SK-N-DZ (cell line): ENCODE results near the gene CDK14.
A peak's percentile ranks its signal among the peaks of the same experiment; 100 is the strongest.

Experiments used
- DNase-seq: peaks from one replicate; pipeline ENCODE4 v3.0.0-alpha.2; 2015; ENCODE audit warnings: low spot score

CDK14 gene

GRCh38 chr7:90596671-90597562, 796 bp downstream of the CDK14 start:
- peak; percentile 45 for DNase-seq

DNA sequence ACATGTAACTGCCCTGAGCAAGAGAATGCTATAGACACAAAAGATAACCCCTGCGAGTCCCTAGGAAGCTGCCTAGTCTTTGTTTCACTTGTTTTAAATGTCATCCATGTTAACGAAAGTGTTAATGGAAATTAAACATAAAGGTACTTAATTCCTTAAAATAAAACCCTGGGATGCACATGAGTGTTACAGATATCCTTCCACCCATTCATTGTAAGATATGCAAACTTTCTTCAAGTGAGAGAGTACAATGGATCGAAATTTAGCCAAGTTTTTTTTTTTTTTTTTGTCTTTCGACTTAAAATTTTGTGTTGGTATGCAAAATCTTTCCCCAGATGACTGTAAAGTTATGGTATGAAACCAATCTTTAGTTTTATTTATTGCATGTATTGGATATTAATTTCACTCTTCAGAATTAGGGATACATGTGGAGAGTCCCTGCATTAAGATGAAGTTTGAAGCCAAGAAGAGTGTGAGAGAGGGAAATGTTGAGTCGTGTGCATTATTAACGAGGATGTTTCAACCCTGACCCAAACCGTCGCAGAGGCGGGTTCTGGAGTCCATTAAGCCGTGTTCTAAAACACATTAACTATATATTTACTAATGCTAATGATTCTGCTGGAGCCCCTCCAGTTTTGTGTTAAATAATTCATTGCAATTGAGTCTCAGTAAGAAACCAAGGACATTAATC, 1.6 kb downstream of the CDK14 start:
- no peak for DNase-seq

DNA sequence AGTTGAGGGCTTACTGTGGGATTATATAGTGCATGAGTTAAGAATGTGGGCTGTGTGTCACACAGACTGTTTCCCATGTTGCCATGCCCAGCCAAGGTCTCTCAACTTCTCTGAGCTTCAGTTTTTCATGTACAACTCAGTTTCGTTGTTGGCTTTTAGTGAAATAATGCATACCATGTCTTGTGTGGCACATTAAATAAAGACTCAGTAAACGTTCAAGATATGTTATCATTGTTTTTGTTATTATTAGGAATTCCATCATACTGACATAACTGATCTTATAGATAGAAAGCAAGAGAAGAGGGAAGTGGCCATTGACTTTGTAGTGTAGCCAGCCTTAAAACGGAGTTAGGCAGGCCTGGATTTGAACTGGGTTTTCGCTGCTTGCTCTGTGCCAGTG, 2.9 kb downstream of the CDK14 start:
- no peak for DNase-seq

- DNase-seq: peak; percentile 53
Measured at GRCh38 chr7:90599892-90600555, 3.9 kb downstream of the CDK14 start.

- DNase-seq: no peak
Measured at GRCh38 chr7:90602303-90602702, 6.2 kb downstream of the CDK14 start.

GRCh38 chr7:90603346-90603745, 7.2 kb downstream of the CDK14 start:
- DNase-seq: no peak

DNA sequence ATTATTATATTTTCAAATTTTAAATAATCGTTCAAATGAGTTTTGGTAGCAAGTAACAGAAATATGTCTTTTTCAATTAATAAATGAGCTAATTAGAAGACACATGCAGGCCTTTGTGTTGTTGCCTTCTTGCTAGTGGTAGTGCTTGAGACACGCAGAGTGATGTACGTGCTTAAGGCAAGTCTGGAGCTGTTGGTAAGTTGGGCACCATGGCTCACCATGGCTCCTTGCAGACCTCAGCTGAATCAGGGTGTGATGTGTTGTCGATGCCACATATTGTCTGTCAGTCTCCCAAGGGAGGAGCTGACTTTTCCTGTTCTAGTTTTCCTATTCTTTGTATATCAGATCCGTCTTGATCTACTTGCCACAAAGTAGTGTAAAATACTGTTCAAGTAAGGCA, 8.3 kb downstream of the CDK14 start:
- no peak for DNase-seq

DNA sequence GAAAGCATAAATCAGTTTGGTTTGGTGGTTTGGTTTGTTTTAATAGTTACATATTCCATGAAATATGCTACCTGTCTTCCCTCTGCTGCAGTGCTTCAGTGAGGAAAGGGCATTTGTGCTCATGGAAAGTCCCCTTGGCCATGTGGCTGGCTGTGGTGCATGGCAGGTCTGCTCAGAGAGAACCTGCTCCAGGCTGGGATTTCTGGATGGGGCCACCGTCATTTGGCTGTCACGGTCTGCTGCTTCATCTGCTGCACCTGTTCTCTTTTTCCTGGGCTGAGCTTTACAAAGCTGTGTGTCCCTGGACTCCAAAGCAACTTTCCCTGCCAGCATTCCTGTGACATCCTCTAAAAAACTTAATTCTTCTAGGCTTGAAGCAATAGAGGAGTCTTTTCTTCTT, 8.9 kb downstream of the CDK14 start:
- DNase-seq: peak; percentile 66

GRCh38 chr7:90607196-90607595, 11.1 kb downstream of the CDK14 start:
- DNase-seq: no peak

GRCh38 chr7:90610105-90610504, 14.0 kb downstream of the CDK14 start:
- DNase-seq: no peak

- no peak for DNase-seq
Measured at GRCh38 chr7:90611115-90611514, 15.0 kb downstream of the CDK14 start.

DNA sequence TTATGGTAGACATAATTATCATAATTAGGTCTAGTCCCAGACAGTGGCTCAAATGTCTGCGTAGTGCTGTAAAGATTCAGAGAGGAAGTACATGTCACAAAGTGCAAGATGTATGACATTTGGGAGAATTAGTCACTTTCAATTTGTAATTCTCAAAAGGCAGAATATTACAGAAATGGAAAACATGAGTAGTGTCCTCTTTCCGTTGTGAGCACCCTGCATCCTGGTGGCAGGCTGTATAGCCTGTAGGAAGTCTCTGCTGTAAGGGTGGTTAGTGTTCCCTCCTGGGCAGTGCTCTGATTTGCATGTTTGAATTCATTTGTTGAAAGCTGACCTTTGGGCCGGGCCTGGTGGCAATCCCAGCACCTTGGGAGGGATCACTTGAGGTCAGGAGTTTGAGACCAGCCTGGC, 17.0 kb downstream of the CDK14 start:
- DNase-seq: no peak

DNA sequence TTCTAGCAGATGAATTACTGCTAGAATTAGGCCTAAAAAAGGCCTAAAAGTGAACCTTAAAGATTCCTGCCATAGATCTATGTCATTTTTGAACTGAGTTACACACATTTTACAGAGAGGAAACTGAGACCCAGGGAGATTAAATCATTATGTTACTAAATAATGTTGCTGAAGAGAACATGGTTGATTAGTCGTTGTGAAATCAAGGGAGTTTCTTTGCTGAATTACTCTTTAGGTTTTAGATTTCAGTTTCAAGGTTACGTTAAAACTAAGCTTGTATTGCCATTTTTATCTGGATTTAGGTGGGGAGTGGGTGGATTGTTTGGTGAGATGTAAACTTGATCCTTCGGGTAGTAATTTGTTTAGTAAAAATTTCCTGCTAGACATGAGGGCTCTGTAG, 21.3 kb downstream of the CDK14 start:
- no peak for DNase-seq

GRCh38 chr7:90618876-90619275, 22.8 kb downstream of the CDK14 start:
- DNase-seq: no peak

- DNase-seq: no peak
Measured at GRCh38 chr7:90621125-90621746, 25.1 kb downstream of the CDK14 start.

- no peak for DNase-seq
Measured at GRCh38 chr7:90621747-90622140, 25.6 kb downstream of the CDK14 start.

- no peak for DNase-seq
Measured at GRCh38 chr7:90622670-90623069, 26.5 kb downstream of the CDK14 start.

DNA sequence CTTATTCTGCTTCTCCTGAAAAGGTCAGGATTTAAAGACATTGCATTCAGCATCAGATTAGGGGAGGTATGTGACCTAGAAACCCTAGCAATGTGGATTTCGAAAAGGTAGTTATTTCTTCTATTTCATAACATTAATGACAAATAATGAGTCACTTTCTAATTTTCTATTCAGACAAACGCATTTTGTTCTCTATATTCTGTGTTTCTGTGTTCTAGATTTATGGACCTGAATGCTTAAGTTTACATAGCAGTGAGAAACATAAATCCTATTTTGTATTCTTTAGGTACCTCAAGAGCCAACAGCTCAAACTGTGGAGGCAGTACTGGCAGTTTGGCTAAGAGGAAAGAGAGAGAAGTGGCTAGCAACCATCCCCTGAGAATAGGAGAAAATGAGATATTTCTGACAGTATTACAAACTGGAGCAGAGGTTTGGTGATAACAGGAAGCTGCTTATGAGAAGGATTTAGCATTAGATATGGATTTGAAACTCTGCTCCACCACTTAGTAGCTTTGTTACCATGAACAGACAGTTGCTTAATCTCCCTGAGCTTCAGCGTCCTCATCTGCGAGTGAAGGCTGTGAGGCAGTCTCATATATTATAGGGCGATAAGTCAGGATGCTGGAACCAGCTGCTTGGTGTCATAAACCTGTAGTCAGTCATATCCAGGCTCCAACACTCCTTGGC, 28.2 kb downstream of the CDK14 start:
- no peak for DNase-seq

DNA sequence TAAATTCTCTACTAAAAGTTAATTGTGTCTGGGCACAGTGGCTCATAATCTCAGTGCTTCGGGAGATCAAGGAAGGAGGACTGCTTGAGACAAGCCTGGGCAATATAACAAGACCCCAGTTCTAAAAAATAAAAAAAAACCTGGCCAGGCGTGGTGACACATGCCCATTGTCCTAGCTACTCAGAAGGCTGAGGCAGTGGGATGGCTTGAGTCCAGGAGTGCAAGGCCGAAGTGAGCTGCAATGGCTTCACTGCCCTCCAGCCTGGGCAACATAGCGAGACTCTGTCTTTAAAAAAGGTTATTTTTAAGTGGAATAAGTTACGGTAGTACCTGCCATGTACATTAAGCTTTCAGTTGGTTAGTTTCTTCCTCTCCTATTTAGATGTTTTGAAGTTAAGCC, 28.9 kb downstream of the CDK14 start:
- no peak for DNase-seq

DNA sequence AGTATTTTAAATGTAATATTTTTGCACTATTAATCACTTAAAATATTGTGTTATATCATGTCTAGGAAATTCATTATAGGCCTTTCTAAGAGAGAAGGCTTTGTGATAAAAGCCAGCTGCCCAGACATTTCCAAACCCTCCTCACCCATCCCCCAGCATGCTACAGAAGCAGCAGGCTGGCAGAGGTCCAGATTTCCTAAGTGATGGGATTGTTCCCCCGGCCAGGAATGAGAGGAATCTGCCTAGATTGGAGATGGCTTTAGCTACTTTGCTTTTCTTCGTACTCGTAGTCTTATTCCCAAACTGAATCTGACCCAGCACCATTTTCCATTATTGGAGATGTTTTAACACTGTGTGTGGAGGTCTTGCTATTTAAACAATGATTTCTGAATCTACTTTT, 29.4 kb downstream of the CDK14 start:
- peak; percentile 84 for DNase-seq

- DNase-seq: no peak
Measured at GRCh38 chr7:90626013-90626412, 29.9 kb downstream of the CDK14 start.
